Transverse colon (tissue), 4 donors: Measurements from ENCODE around the gene PRKAG1.

Experiments used
- CTCF ChIP-seq, 5 experiments: fragments of 200-600 bp in 3 of 5; fragments of 450-650 bp in 2 of 5; sonication (generic) in 3 of 5; IDR thresholded peaks; 1 replicate in 2 of 5; 2 replicates in 3 of 5; pipeline ENCODE4 v1.5.1; 2016 to 2017; ENCODE audit warnings: antibody characterized with exemption in 5 of 5, inconsistent platforms in 3 of 5, mild to moderate bottlenecking in 2 of 5, moderate library complexity in 1 of 5
- EP300 ChIP-seq: sonication (generic); formaldehyde crosslinking; IDR thresholded peaks from one replicate; pipeline ENCODE4 v1.6.1; 2017; ENCODE audit warnings: antibody characterized with exemption, low read depth
- POLR2A ChIP-seq: fragments of 450-650 bp; IDR thresholded peaks from one replicate; pipeline ENCODE4 v1.6.1; 2016; ENCODE audit warnings: antibody characterized with exemption, mild to moderate bottlenecking, moderate library complexity
- POLR2AphosphoS5 ChIP-seq, 3 donors: sonication (generic); formaldehyde crosslinking; IDR thresholded peaks; one replicate each; pipeline ENCODE4 v1.6.1; 2016; ENCODE audit warnings: antibody characterized with exemption in 3 of 3

- TF ChIP-seq CTCF (IDR thresholded peaks at IDR 0.05) (no peak), POLR2A (no peak), EP300 (no peak), POLR2AphosphoS5 (IDR thresholded peaks at IDR 0.05) (no peak)
Measured at GRCh38 chr12:48958049-48958388, 60.6 kb downstream of the PRKAG1 start.
